ENCODE data around the gene TRAK1. TPM values are rescaled to one million over a fixed set of nuclear protein-coding genes. Genes with fewer than 3 reads are reported as not detected.

TRAK1 gene
- total RNA-seq, 1 donor from 2014 or later: 36.8 TPM

DNA sequence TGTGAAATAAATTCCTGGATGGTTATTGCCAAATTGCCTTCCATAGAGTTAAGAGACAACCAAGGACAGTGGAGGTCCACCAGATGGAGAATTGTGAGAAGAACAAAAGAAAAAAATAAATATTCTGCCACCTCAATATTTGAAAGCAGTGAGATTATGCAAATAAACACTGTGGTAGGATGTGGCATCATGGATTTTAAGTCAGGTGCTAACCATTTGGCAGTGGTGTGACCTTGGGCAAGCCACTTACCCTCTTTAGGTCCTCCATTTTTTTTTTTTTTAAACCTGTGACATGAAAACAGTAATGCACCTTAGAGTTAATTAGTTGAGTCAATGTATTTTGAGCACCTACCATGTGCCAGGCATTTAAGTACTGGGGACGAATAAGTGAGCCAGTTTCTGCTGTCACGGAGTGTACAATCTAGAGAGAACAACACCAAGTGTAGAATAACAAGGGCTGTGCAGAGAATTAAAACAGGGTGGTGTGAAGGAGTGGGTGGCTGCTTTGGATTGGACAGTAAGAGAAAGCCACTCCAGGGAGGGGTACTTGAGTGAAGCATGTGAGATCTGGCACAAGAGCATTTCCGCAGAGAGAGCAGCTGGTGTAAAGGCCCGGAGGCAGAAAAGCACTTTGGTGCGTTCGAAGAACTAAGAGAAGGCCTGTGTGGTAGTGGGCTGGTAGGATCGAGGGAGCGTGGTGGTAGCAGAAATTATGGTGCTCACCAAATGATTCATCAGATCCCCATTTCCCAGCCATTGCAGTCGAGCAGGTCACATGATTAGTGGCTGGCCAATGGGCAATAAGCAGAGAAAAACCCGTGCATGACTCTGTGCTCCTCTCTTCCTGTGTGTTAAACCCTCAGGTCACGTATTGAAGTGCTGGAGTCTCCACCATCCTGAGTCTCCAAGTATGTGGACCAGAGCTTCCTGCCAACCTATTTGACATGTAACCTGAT, 135.6 kb downstream of the TRAK1 start:
- no peak for DNase-seq (ENCODE audit: extremely low spot score in 2 of 2)
- Histone ChIP-seq H3K27me3 (no peaks in the 10 kb centered on the region), H3K36me3 (peaks cover 0 to 26% of the 10 kb centered on the region in 2 donors), H3K4me3 (no peak overlapping the region), H3K4me1 (peaks cover 4% of the 10 kb centered on the region), H3K27ac (no peak overlapping the region), H3K9me3 (no peaks in the 10 kb centered on the region)
- intact Hi-C loops (cut with DNase I): no loop called here
- TF ChIP-seq POLR2A (IDR thresholded peaks at IDR 0.05): no peak
- TF ChIP-seq POLR2AphosphoS5 (IDR thresholded peaks at IDR 0.05; ENCODE audit: insufficient read depth in 1 of 2, low read depth in 1 of 2): no peak
- TF ChIP-seq, protein P1, sequence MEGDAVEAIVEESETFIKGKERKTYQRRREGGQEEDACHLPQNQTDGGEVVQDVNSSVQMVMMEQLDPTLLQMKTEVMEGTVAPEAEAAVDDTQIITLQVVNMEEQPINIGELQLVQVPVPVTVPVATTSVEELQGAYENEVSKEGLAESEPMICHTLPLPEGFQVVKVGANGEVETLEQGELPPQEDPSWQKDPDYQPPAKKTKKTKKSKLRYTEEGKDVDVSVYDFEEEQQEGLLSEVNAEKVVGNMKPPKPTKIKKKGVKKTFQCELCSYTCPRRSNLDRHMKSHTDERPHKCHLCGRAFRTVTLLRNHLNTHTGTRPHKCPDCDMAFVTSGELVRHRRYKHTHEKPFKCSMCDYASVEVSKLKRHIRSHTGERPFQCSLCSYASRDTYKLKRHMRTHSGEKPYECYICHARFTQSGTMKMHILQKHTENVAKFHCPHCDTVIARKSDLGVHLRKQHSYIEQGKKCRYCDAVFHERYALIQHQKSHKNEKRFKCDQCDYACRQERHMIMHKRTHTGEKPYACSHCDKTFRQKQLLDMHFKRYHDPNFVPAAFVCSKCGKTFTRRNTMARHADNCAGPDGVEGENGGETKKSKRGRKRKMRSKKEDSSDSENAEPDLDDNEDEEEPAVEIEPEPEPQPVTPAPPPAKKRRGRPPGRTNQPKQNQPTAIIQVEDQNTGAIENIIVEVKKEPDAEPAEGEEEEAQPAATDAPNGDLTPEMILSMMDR (IDR thresholded peaks at IDR 0.05): no peak

DNA sequence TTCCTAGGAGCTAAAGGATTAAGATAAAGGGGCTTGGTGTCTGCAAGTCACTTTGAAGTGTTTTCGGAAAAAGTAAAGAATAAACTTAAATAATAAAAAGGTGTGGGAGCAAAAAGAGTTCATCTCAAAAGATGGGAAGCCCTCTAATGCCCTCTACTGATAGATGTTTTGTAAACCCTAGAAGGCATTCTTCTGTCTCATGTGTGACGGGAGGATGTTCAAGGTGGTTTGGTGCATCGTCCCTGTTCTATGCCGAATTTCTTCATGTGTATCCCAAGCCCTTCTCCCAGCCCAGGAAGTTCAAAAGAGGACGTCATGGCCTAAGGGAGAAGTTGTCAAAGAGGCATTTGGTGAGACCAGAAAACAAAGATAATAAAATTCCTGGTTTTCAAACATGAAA, 137.6 kb downstream of the TRAK1 start:
- Histone ChIP-seq H3K9me3 (no peaks in the 10 kb centered on the region), H3K27ac (no peak overlapping the region), H3K4me1 (peaks cover 4% of the 10 kb centered on the region), H3K27me3 (no peaks in the 10 kb centered on the region), H3K4me3 (no peak overlapping the region), H3K36me3 (peaks cover 0 to 9% of the 10 kb centered on the region in 2 donors)
- DNase-seq (ENCODE audit: extremely low spot score in 2 of 2): no peak
- TF ChIP-seq POLR2AphosphoS5 (IDR thresholded peaks at IDR 0.05; ENCODE audit: insufficient read depth in 1 of 2, low read depth in 1 of 2): no peak
- TF ChIP-seq, protein P1 (IDR thresholded peaks at IDR 0.05): no peak
- no peak for TF ChIP-seq POLR2A (IDR thresholded peaks at IDR 0.05)
- intact Hi-C loops (cut with DNase I): no loop called here

DNA sequence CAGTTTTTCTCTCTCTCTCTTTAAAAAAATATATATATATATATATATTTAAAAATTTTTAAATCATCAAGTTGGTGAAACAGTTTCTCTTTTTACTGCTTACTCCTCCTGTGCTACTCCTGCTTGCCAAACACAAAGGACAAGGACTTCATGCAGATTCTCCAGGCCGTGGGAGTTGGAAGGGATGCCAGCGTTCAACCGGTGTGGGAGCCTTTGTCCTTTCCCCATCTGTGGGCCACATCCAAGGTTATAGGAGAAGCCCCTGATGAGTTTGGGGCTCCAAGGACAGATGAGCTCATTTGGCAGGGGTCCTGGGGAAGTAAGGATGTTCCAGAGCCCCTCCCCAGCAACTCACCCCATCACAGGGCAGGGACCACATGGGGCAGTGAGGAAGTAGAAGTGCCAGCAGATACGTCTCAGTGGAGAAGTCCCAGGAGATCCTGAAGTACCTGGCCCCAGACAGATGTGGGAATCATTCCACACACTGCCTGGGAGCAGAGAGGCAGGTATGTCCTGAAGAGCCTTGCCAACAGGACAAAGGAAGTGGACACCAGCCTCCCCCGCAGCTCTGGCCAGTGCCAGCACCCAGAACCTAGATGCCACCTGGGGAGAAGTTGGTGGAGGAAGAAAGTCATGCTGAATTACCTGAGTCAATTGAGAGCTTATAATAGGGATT, 138.2 kb downstream of the TRAK1 start:
- no peaks in the 10 kb centered on the region for H3K9me3 ChIP-seq
- H3K36me3 ChIP-seq: peaks cover 0 to 6% of the 10 kb centered on the region in 2 donors
- H3K4me1 ChIP-seq: peaks cover 4% of the 10 kb centered on the region
- no peak for DNase-seq (ENCODE audit: extremely low spot score in 2 of 2)
- TF ChIP-seq POLR2A (IDR thresholded peaks at IDR 0.05) (no peak), POLR2AphosphoS5 (IDR thresholded peaks at IDR 0.05; ENCODE audit: insufficient read depth in 1 of 2, low read depth in 1 of 2) (no peak)
- TF ChIP-seq, protein P1 (IDR thresholded peaks at IDR 0.05): no peak
- intact Hi-C loops (cut with DNase I): no loop called here
- H3K27me3 ChIP-seq: no peaks in the 10 kb centered on the region
- H3K4me3 ChIP-seq: no peak overlapping the region
- no peak overlapping the region for H3K27ac ChIP-seq

DNA sequence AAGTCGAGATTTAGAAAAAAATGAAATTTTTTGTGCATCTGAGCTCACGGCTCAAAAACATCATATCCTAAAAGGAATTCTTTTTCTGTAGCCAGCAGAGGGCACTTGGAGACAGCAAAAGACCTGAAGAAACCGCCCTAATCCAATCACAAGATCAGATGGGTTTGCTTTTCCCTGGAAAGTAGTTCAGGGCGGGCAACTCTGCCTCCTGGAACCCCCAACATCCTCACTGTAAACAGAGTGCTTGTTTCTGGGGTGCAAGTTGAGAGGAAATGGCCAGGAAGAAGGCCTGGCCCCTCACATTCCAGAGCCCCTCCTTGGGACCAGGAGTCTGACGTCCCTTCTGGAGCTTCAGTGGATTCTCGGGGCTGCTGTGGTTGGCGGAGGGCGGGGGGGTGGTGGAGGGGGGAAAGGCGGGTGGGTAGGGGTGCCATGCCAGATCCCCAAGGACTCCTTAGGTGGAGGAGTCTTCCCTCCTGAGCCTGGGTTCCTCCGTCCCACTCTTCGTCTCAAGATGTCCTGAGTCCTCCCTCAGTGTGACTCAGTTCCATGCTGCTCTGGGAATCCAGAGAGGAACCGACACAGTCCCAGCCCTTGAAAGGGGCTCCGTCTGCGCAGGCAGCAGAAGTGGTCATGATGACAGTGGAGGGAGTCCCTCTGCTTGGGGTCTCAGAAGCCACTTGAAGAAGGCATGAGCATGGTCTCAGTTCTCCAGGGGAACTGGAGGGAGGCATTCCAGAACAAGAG, 139.0 kb downstream of the TRAK1 start:
- Histone ChIP-seq H3K27ac (no peak overlapping the region), H3K4me3 (no peak overlapping the region), H3K36me3 (peaks cover 0 to 5% of the 10 kb centered on the region in 2 donors), H3K27me3 (no peaks in the 10 kb centered on the region), H3K4me1 (peaks cover 4% of the 10 kb centered on the region), H3K9me3 (no peaks in the 10 kb centered on the region)
- intact Hi-C loops (cut with DNase I): loop anchor here (1.0 kb wide), 1 partner anchor 214 kb away; no protein-coding TSS in a partner anchor
- no peak for TF ChIP-seq POLR2A (IDR thresholded peaks at IDR 0.05)
- no peak for TF ChIP-seq POLR2AphosphoS5 (IDR thresholded peaks at IDR 0.05; ENCODE audit: insufficient read depth in 1 of 2, low read depth in 1 of 2)
- TF ChIP-seq, protein P1 (IDR thresholded peaks at IDR 0.05): peak; percentile 14 to 53 (median 37)
- peak in 1 of 2 donors; percentile 74 for DNase-seq (ENCODE audit: extremely low spot score in 2 of 2)

Measured in vagina (tissue), 2 donors.